Fibroblast of gingiva (primary cell): ENCODE results near the gene MVK.

ENCODE experiments used
- DNase-seq: peaks from one replicate; pipeline ENCODE4 v3.0.0-alpha.2; 2011; ENCODE audit warnings: low read depth

MVK gene

GRCh38 chr12:109609342-109609741, 35.7 kb downstream of the MVK start:
- no peak for DNase-seq

GRCh38 chr12:109610523-109610922, 36.9 kb downstream of the MVK start:
- no peak for DNase-seq

- DNase-seq = no peak
These were observed 37.6 kb downstream of the MVK start for GRCh38 chr12:109611223-109611622.

GRCh38 chr12:109612003-109612402, 38.4 kb downstream of the MVK start:
- DNase-seq = no peak

GRCh38 chr12:109612975-109613502, 39.4 kb downstream of the MVK start:
- DNase-seq = no peak

- DNase-seq = no peak
These were observed 40.3 kb downstream of the MVK start for GRCh38 chr12:109613649-109614455.

- DNase-seq = no peak
These were observed 42.1 kb downstream of the MVK start for GRCh38 chr12:109615556-109616229.

- no peak for DNase-seq
These were observed 43.9 kb downstream of the MVK start for GRCh38 chr12:109617491-109617890.

GRCh38 chr12:109618082-109618481, 44.5 kb downstream of the MVK start:
- no peak for DNase-seq

- DNase-seq = no peak
These were observed 45.5 kb downstream of the MVK start for GRCh38 chr12:109619002-109619604.

- DNase-seq = peak; percentile 69
These were observed 47.7 kb downstream of the MVK start for GRCh38 chr12:109621211-109621694.

GRCh38 chr12:109621901-109622364, 48.3 kb downstream of the MVK start:
- DNase-seq = no peak

- DNase-seq = no peak
These were observed 50.9 kb downstream of the MVK start for GRCh38 chr12:109624467-109624866.

- DNase-seq = peak; percentile 23
These were observed 51.6 kb downstream of the MVK start for GRCh38 chr12:109625131-109625559.

- DNase-seq = no peak
These were observed 52.3 kb downstream of the MVK start for GRCh38 chr12:109625749-109626377.

GRCh38 chr12:109626378-109627115, 53.0 kb downstream of the MVK start:
- DNase-seq = no peak

- DNase-seq = no peak
These were observed 54.0 kb downstream of the MVK start for GRCh38 chr12:109627633-109628032.

- DNase-seq = no peak
These were observed 56.5 kb downstream of the MVK start for GRCh38 chr12:109630107-109630506.

- no peak for DNase-seq
These were observed 57.2 kb downstream of the MVK start for GRCh38 chr12:109630815-109631214.

GRCh38 chr12:109631302-109631701, 57.7 kb downstream of the MVK start:
- no peak for DNase-seq

GRCh38 chr12:109631751-109632150, 58.2 kb downstream of the MVK start:
- no peak for DNase-seq
